Dedifferentiated amniotic fluid mesenchymal stem cell (primary cell): ENCODE data around the gene NDUFS6.
"Not testable (repeated sequence)": the region's sequence is repeated elsewhere in the genome, so short reads cannot be mapped to it uniquely, and the experiment has no call there.

ENCODE experiments used
- DNase-seq: peaks from one replicate; pipeline ENCODE4 v3.0.0-alpha.2; 2016; ENCODE audit errors: extremely low spot score

Gene NDUFS6

DNA sequence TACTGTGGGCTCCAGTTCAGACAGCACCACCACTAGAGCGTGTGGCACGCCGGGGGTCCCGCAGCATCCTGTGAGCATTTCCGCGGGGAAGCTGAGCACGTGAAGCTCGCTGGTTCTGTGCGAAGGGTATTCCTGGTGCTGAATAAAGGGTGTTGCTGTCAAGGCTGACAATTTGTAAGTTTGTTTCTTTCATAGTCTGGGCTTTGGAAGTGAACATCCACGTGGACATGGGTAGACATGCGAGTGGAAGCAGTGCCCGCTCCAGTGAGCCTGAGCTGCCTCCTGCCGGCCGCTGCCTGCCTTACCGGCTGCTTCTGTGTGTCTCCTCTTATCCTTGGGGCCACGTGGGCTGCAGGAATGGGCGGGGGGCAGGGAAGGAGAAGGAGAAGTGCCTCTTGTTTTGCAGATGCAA lies 14.7 kb downstream of the NDUFS6 start:
- DNase-seq: no peak

- DNase-seq: not testable (repeated sequence)
Observed at GRCh38 chr5:1816495-1817089, 15.4 kb downstream of the NDUFS6 start.

- DNase-seq: no peak
Observed at GRCh38 chr5:1817261-1818043, 16.2 kb downstream of the NDUFS6 start.

- no peak for DNase-seq
Observed at GRCh38 chr5:1818784-1819183, 17.6 kb downstream of the NDUFS6 start.

DNA sequence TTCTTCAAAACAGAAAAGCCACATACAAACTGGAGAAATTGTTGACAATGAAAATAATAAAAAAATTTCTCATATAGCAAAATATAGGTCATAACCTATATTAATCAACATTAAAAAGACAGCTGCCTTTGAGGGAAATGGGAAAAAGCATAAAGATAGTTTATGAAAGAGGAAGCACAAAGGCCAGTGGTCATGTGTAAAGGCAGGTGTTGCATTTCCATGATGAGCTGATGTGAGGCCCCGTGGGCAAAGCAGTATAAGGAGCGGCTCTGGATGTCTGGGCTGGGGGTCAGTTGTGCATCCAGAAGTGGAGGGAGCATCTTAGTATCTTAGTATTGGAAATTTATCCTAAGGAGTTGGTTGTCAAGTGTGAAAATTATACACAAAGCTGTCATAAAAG lies 18.3 kb downstream of the NDUFS6 start:
- no peak for DNase-seq

DNA sequence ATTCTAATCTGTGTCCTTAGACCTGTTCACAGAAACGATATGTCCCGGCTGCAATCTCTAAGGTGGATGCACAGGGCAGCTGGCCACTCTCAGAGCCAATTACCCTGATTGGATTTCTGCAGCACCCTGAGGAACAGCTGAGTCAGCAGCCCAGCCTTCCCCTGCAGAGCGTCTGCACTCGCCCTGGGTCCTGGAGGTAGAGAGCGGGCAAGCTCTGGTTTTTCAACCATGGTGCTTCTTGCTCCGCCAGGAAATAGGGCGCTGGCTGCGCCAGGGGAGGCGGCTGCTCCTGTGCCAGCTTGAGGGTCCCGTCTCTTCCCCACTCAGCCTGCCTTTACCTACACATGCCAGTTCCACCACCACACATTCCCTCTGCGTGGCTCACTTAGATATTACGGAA lies 19.2 kb downstream of the NDUFS6 start:
- DNase-seq: no peak

DNA sequence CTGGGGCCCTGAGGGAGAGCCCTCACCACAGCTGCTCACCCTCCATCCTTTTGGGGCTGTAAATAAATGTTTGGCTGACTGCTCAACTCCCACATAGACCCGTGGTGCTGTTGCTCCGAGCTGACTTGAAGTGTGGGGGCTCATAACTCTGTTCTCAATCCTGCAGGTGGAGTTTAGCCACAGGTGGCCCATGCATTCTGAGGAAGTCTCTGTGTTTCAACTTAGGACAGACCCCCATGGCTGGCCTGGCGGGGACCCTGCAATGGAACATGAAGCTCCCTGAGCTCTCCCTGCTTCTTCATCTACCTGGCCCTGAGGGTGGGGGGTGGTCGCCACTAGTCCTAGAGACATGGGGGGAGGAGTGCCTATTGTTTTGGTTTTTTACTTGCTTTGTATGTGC lies 19.7 kb downstream of the NDUFS6 start:
- no peak for DNase-seq

DNA sequence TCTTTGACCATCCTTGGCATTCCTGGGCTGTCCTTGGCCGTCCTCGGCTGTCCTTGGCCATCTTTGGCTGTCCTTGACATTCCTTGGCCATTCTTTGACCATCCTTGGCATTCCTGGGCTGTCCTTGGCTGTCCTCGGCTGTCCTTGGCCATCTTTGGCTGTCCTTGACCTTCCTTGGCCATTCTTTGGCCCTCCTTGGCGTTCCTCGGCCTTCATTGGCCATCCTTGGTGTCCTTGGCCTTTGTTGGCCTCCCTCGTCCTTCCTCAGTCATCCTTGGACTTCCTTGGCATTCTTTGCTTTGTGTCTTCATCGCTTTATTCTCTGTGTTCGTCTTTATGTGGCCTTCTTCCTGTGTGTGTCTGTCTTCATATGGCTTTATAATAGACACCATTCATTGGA lies 20.7 kb downstream of the NDUFS6 start:
- no peak for DNase-seq

GRCh38 chr5:1823381-1824034 lies 22.3 kb downstream of the NDUFS6 start:
- no peak for DNase-seq

DNA sequence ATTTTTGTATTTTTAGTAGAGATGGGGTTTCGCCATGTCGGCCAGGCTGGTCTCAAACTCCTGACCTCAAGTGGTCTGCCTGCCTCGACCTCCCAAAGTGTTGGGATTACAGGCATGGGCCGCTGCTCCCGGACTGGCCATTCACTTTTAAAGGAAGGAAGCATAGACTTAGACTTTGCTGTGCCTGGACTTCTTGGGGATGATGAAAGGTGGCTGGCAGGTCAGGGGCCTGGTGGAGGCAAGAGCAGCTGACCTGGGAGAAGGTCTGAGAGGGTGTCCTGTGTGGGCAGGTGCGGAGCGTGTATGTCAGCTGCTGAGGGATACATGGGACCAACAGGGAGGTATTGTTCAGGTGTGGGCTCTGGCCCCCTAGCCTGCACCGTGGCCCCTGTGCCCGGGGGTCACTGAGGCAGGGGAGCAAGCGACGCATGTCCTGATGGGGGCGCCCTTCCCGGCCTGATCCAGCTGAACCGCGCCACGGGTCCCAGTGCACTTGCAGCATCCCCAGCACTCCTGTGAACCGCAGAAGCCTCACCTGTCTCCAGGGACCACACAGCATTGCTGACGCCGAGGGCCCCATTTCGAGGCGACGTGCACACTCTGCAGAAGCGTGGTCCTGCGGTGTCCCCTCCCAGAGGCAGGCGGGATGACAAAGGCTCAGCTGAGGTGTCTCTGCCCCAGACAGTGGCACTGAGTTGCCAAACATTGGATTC lies 23.1 kb downstream of the NDUFS6 start:
- no peak for DNase-seq

DNA sequence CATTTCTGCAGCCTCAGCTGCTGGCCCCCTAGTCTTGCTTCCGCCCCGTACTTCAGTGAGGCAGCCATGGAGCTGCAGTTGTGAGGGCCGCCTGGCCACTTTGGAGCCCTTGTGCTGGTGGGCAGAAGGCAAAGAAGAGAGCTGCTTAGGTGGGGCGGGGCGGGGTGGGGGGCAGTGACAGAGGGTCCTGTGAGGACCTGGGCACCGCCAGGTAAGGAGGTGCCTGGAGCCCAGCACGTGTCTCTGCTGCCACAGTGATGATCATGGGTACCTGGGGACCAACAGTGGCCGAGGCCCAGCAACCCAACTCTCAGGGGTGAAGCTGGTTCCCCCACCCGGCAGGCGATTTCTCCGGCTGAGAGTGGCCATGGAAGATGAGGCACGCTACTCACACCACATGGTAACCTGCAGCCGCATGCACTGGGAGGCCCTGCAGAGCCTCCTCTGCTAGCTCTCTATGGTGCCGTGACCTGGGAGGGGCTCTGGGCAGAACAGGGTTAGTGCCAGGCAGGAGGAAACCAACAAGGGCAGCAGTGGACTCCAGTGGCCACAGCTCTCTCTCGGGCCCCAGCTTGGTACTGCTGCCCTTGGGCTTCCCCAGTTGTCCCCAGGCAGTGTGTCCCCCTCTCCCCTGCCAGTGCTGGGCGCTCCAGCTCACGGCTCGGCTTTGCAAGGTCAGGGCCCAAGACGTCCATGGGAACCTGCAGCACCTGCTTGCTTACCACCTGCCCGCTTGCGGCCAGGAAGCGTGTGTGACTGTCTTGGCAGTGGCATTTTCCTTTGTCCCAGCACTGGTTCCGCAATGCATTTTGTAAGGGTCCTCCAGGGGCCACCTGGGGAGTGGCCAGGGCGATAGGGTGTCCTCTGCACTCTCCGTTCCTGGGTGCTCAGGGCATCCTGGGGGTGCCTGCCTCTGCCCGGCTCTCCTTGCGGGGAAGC lies 24.0 kb downstream of the NDUFS6 start:
- no peak for DNase-seq

DNA sequence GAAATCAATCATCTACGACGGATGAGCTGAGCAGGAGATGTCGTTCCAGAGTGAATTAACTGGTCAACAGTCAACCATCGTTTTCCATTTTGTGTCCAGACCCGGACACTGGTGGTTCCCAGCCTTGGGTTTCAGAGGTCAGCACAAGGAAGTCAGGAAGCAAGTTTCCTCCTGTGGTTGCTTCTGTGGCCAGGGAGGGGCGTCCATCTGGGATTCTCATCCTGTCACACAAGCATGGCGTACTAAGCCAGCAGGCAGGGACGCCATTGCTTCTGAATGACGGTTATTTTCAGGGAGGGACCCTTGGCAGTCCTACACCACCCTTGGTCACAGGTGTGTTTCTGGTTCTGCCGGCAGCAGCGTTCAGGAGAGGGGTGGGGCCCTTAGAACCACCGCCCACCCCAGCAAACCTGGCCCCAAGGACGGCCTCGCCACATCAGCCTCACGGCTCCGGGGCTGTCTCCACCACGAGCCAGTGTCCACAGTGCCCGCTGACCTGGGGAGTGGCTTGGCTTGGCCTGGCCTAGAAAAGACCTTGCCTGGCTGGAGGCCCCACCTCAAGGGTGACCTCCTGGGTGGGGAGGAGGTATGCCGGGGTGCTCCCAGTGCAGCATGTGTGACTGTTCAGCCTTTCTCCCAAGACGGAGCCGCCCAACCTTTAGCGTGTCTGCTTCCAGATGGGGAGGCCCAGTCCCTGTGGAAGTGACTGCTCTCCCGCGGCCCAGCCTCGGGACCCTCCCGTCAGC lies 25.2 kb downstream of the NDUFS6 start:
- no peak for DNase-seq

DNA sequence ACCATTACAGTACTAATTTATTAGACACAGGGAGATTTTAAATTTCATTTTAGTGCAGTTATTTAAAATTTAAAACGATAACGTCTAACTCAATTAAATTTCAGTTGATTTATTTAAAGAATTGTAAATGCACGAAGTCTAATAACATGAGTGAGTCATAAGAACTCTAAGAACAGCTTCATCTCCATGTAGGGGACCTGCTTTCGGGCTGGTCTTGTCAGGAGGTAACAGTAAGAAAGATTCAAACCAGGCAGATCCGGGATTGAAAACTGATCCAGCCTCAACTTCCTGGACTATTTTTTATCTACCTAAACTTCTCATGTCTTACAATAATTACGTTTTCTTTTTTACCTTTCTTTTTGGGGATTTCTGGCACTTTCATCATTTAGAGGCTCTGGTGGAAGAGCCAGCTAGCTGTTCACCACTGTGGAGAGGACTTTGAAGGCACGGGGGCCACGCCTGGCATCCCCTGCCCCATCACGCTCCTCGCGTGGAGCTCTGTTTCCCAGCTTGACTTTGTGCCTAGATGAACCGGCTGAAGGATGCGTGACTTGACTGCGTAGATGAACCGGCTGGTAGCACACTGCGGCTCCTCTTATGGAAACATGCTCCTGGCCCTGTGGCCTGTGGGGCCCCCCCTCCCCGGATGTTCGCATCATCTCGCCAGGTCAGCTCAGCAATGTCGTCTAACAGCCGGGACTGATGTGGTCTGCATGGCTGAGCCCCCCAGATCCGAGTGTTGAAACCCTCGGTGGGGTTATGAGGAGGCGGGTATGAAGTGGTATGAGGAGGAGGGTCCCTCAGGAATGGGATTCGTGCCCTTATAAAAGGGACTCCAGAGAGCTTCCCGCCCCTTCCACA lies 26.0 kb downstream of the NDUFS6 start:
- no peak for DNase-seq

GRCh38 chr5:1827886-1828397 lies 26.7 kb downstream of the NDUFS6 start:
- no peak for DNase-seq

GRCh38 chr5:1830571-1831228 lies 29.5 kb downstream of the NDUFS6 start:
- no peak for DNase-seq

DNA sequence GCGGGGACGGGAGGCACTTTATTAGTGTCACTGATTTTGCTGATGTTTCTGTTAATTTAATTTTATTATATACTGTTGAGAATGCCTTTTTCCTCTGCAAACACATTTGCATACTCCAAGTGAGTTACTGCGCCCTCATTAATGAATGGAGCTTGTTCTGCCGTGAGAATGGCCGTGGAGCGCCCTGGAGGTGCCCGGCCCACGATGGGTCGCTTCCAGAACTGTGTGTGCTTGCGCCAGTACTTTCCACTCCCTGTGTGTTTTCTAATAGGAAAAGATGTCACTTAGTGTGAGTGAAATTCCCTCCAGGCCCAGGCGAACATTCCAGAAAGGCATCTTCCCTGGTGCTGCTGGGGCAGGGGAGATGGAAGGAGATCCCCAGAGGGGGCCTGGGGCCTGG lies 30.1 kb downstream of the NDUFS6 start:
- DNase-seq: no peak

GRCh38 chr5:1831677-1832313 lies 30.6 kb downstream of the NDUFS6 start:
- no peak for DNase-seq

GRCh38 chr5:1832511-1833250 lies 31.5 kb downstream of the NDUFS6 start:
- no peak for DNase-seq
